ENCODE measurements around the gene CHN1.

DNA sequence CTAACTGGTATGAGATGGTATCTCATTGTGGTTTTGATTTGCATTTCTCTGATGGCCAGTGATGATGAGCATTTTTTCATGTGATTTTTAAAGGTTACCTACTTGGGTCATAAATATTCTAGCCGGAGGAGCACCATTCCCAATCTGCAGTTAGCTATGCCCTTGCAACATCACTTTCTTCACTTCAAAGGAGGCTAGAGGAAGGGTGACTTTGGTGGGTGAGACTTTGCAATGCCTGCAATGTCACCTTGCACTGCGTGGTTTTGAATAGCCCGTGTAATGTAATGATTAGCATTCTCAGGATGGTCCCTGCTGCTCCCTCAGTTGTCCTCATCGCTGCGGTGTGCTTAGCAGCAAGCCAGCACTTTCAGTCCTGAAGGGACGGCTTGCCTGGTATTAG is 184.8 kb downstream of the CHN1 start:
- TF ChIP-seq, protein P1, sequence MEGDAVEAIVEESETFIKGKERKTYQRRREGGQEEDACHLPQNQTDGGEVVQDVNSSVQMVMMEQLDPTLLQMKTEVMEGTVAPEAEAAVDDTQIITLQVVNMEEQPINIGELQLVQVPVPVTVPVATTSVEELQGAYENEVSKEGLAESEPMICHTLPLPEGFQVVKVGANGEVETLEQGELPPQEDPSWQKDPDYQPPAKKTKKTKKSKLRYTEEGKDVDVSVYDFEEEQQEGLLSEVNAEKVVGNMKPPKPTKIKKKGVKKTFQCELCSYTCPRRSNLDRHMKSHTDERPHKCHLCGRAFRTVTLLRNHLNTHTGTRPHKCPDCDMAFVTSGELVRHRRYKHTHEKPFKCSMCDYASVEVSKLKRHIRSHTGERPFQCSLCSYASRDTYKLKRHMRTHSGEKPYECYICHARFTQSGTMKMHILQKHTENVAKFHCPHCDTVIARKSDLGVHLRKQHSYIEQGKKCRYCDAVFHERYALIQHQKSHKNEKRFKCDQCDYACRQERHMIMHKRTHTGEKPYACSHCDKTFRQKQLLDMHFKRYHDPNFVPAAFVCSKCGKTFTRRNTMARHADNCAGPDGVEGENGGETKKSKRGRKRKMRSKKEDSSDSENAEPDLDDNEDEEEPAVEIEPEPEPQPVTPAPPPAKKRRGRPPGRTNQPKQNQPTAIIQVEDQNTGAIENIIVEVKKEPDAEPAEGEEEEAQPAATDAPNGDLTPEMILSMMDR (IDR thresholded peaks at IDR 0.05) = no peak
- TF ChIP-seq POLR2A (IDR thresholded peaks at IDR 0.05) = no peak
